ENCODE results near the gene ARNT2. TPM values are rescaled to one million over a fixed set of nuclear protein-coding genes. Genes with fewer than 3 reads are reported as not detected.

The ARNT2 gene
- total RNA-seq, 4 donors from 2014 or later = 1.8 to 5.1 (median 3.6) TPM

DNA sequence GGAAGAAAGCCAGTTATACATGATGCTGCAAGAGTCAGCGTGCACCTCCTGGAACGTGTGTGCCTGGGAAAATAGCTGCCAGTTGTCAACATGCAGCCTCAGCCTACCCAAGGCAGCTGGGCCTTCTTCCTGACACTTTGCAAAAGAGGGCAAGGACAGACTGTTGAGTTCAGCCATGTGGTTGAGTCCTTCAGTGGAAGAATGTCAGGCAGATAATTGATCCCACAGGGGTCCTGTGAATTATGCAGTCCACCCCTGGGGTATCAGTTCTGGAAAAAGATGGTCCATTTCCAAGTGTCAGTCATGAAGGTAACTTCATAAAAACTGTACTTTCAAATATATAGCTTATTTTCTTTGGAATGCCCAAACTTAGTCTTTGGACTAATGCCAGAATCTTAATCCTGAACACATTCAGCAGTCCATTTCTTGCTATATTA, 79.6 kb downstream of the ARNT2 start:
- no peak for DNase-seq (ENCODE audit: low spot score in 2 of 2)
- Histone ChIP-seq H3K27me3 (no peaks in the 10 kb centered on the region), H3K27ac (no peak overlapping the region), H3K4me3 (no peak overlapping the region), H3K9me3 (no peaks in the 10 kb centered on the region), H3K36me3 (no peaks in the 10 kb centered on the region), H3K4me1 (peaks cover 18% of the 10 kb centered on the region)
- 38% methylated on average over 2 of the region's 2 CpGs for WGBS
- TF ChIP-seq, protein P1, sequence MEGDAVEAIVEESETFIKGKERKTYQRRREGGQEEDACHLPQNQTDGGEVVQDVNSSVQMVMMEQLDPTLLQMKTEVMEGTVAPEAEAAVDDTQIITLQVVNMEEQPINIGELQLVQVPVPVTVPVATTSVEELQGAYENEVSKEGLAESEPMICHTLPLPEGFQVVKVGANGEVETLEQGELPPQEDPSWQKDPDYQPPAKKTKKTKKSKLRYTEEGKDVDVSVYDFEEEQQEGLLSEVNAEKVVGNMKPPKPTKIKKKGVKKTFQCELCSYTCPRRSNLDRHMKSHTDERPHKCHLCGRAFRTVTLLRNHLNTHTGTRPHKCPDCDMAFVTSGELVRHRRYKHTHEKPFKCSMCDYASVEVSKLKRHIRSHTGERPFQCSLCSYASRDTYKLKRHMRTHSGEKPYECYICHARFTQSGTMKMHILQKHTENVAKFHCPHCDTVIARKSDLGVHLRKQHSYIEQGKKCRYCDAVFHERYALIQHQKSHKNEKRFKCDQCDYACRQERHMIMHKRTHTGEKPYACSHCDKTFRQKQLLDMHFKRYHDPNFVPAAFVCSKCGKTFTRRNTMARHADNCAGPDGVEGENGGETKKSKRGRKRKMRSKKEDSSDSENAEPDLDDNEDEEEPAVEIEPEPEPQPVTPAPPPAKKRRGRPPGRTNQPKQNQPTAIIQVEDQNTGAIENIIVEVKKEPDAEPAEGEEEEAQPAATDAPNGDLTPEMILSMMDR (IDR thresholded peaks at IDR 0.05) = no peak

DNA sequence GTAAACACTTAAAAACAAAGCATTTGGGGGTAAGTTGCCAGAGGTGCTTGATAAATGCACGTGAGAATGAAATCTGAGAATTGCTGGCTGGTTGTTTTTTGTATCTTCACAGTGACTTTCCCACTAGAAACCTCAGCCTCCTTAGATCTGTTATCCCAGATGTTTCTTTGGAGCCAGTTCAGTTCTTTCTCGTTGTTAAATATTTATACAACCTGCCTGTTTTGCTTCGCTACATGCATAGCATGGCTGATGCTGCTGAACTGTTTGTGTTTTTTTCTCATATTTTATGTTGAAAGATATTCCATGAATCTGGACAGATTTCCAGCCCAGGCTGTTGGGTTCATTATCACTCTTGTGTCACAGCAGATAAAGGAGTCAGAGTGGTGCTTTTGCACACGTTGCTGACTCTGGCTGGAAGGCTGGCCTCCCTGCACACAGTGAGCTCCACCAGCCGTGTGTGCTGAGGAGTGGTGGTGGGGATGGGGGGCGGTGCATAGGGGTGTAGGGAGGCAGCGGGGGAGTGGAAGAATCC, 80.2 kb downstream of the ARNT2 start:
- DNase-seq (ENCODE audit: low spot score in 2 of 2) = no peak
- Histone ChIP-seq H3K27ac (no peak overlapping the region), H3K4me1 (peaks cover 22% of the 10 kb centered on the region), H3K27me3 (no peaks in the 10 kb centered on the region), H3K4me3 (no peak overlapping the region), H3K9me3 (no peaks in the 10 kb centered on the region), H3K36me3 (no peaks in the 10 kb centered on the region)
- WGBS = 87% methylated on average over 7 of the region's 7 CpGs
- TF ChIP-seq, protein P1 (IDR thresholded peaks at IDR 0.05) = no peak
- TF ChIP-seq POLR2AphosphoS5 (IDR thresholded peaks at IDR 0.05) (no peak), EP300 (IDR thresholded peaks at IDR 0.05) (no peak), POLR2A (IDR thresholded peaks at IDR 0.05) (no peak)

DNA sequence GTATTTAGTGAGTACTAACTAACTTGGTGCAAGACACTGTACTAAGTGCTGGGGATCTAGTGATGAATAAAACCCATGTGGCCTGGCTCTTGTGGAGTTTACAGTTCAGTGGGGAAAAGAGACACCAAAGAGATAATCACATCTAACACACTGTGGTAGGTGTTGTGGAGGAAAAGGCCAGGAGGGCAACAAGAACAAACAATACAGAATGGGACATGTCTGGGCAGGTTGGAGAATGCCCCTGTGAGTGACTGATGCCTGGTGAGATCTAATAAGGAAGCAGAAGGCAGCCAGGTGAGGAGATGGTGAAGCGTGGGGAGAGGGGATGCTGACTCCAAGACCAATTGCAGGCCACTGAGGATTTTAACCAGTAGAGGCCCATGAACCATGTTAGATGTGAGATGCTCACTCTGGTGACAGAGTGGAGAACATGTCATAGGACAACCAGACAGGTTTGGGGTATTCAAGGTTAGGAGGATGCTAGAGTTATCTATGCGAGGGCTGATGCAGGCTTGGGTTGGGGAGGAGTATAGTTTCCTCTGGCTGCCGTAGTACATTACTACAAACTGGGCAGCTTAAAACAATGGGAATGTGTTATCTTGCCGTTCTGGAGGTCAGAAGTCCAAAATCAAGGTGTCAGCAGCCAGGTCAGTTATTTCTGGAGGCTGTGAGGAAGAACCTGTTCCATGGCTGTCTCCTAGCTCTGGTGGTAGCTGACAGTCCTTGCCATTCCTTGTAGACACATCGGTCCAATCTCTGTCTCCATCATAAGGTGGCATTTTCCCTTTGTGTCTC, 81.4 kb downstream of the ARNT2 start:
- TF ChIP-seq, protein P1 (IDR thresholded peaks at IDR 0.05) = no peak
- TF ChIP-seq POLR2AphosphoS5 (IDR thresholded peaks at IDR 0.05) (no peak), EP300 (IDR thresholded peaks at IDR 0.05) (no peak), POLR2A (IDR thresholded peaks at IDR 0.05) (no peak)
- no peaks in the 10 kb centered on the region for H3K27me3 ChIP-seq
- H3K27ac ChIP-seq = no peak overlapping the region
- H3K9me3 ChIP-seq = no peaks in the 10 kb centered on the region
- 86% methylated on average over 5 of the region's 5 CpGs for WGBS
- no peak for DNase-seq (ENCODE audit: low spot score in 2 of 2)
- H3K4me3 ChIP-seq = no peak overlapping the region
- no peaks in the 10 kb centered on the region for H3K36me3 ChIP-seq
- H3K4me1 ChIP-seq = peaks cover 16% of the 10 kb centered on the region

DNA sequence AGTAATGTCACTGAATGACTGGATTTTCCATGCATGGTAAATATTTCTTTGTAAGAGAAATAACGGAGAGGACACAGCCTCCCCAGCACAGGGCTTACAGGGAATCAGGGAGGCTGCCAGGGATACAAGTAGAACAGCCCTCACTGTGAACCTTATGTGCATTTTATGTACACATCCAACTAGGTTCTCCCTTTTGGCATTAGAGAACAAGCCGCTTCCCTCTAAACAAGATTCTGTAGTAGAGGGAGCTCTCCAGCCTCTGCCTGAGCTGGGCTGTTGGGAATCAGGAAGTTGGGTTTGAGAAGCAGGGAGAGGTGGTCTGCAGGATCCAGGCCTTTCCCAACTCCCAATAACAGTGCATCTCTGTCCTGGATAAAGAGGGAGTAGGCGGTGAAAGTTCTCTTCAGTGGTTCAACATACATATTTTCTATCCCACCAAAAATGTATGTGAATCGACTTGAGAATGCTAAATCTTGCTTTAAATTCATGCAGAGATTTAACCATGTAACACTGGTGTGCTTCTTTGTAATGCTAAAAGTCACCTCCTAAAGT, 83.7 kb downstream of the ARNT2 start:
- H3K27ac ChIP-seq = no peak overlapping the region
- H3K4me1 ChIP-seq = peaks cover 7% of the 10 kb centered on the region
- H3K9me3 ChIP-seq = no peaks in the 10 kb centered on the region
- H3K27me3 ChIP-seq = no peaks in the 10 kb centered on the region
- TF ChIP-seq, protein P1 (IDR thresholded peaks at IDR 0.05) = no peak
- TF ChIP-seq EP300 (IDR thresholded peaks at IDR 0.05) (no peak), POLR2AphosphoS5 (IDR thresholded peaks at IDR 0.05) (no peak), POLR2A (IDR thresholded peaks at IDR 0.05) (no peak)
- no peak for DNase-seq (ENCODE audit: low spot score in 2 of 2)
- no peaks in the 10 kb centered on the region for H3K36me3 ChIP-seq
- no peak overlapping the region for H3K4me3 ChIP-seq
- WGBS = 87% methylated on average over 4 of the region's 4 CpGs

DNA sequence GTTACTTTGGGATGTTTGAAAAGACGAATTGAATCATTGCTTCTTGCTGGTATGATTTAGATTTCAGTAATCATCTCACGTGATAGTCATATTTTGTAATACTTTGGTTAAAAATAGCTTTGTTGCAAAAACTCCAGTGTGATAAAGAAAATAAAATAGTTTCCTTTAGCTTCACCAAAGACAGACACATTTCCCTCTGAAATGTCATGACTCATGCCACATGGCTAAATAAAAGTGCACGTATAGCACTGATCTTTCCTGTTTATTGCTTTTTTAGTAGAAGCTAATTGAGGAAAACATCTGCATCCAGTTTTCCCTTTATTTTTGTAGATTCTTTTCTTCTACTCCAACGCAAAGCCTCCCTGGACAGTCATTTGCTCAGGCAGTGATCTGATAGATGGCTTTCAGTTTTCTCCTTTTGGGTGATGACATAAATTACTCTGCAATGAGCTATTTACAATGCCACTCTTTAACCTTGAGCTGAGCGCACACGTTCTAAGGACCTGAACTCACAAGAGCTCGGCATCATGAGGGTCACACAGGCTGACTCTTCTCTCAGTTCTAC, 84.9 kb downstream of the ARNT2 start:
- WGBS = 47% methylated on average over 7 of the region's 7 CpGs
- Histone ChIP-seq H3K4me1 (peaks cover 7% of the 10 kb centered on the region), H3K27ac (peak overlapping the region; percentile 58), H3K4me3 (no peak overlapping the region), H3K9me3 (no peaks in the 10 kb centered on the region), H3K27me3 (no peaks in the 10 kb centered on the region), H3K36me3 (no peaks in the 10 kb centered on the region)
- TF ChIP-seq EP300 (IDR thresholded peaks at IDR 0.05) = no peak
- TF ChIP-seq POLR2AphosphoS5 (IDR thresholded peaks at IDR 0.05) = no peak
- TF ChIP-seq, protein P1 (IDR thresholded peaks at IDR 0.05) = no peak
- no peak for TF ChIP-seq POLR2A (IDR thresholded peaks at IDR 0.05)
- no peak for DNase-seq (ENCODE audit: low spot score in 2 of 2)
